A673 (cell line): ENCODE results near the gene MAP2K6. TPM values are rescaled to one million over a fixed set of nuclear protein-coding genes. Genes with fewer than 3 reads are reported as not detected.

Source experiments
- BruUV-seq: library from RNA; stranded (reverse); fragments of 400-500 nt; replicated peaks from 2 replicates; lab custom pipeline; 2021; lab: Mats Ljungman, UMichigan
- CTCF ChIA-PET: fragments of 300-600 bp; sonication (Branson Sonifier 250); formaldehyde crosslinking; loops from one replicate; lab custom pipeline; 2022; ENCODE audit warnings: antibody characterized with exemption; lab: Charles Lee
- POLR2A ChIA-PET: fragments of 300-600 bp; sonication (Branson Sonifier 250); formaldehyde crosslinking; loops from one replicate; lab custom pipeline; 2022; ENCODE audit warnings: antibody characterized with exemption; ENCODE audit not compliant: low non-redundant PET; lab: Charles Lee
- DNase-seq: peaks from one replicate; pipeline ENCODE4 v3.0.0-alpha.2; 2015; ENCODE audit warnings: low spot score
- H3K27ac ChIP-seq: fragments of 200-600 bp; sonication (generic); 2 replicates; pipeline ENCODE4 v1.5.1; 2016; ENCODE audit warnings: mixed run types, low read depth, mild to moderate bottlenecking, mixed read lengths, antibody characterized with exemption, low read length; ENCODE audit not compliant: poor library complexity, severe bottlenecking
- H3K27me3 ChIP-seq: fragments of 200-600 bp; sonication (generic); replicated peaks from 2 replicates; pipeline ENCODE4 v1.6.1; 2017; ENCODE audit warnings: mixed run types, low read depth, mild to moderate bottlenecking, mixed read lengths, antibody characterized with exemption, low read length; ENCODE audit not compliant: insufficient read depth, poor library complexity
- H3K36me3 ChIP-seq: fragments of 200-600 bp; sonication (generic); 2 replicates; pipeline ENCODE4 v1.6.1; 2016; ENCODE audit warnings: mixed run types, mild to moderate bottlenecking, mixed read lengths, antibody characterized with exemption, low read length; ENCODE audit not compliant: insufficient read depth, poor library complexity, severe bottlenecking
- H3K4me1 ChIP-seq: fragments of 200-600 bp; sonication (generic); 2 replicates; pipeline ENCODE4 v1.6.1; 2017; ENCODE audit warnings: mixed run types, mild to moderate bottlenecking, mixed read lengths, antibody characterized with exemption, low read length; ENCODE audit not compliant: insufficient read depth, poor library complexity, severe bottlenecking
- H3K4me3 ChIP-seq: fragments of 200-600 bp; sonication (generic); 2 replicates; pipeline ENCODE4 v1.5.1; 2016; ENCODE audit warnings: low read depth, mixed run types, mild to moderate bottlenecking, mixed read lengths, low read length; ENCODE audit not compliant: poor library complexity, severe bottlenecking
- H3K9me3 ChIP-seq: fragments of 200-600 bp; sonication (generic); 2 replicates; pipeline ENCODE4 v1.6.1; 2016; ENCODE audit warnings: mixed run types, low read depth, mild to moderate bottlenecking, mixed read lengths, antibody characterized with exemption, low read length; ENCODE audit not compliant: poor library complexity, severe bottlenecking
- CTCF ChIP-seq: fragments of 300-800, 200-600 bp; sonication (generic); conservative IDR thresholded peaks from 2 replicates; pipeline ENCODE4 v1.5.1; 2017; ENCODE audit warnings: low read depth, mild to moderate bottlenecking, antibody characterized with exemption, low read length, moderate library complexity, mixed read lengths
- EZH2 ChIP-seq: fragments of 200-600 bp; sonication (generic); IDR thresholded peaks from 2 replicates; pipeline ENCODE4 v1.6.1; 2017; ENCODE audit warnings: borderline replicate concordance, low read depth, mild to moderate bottlenecking, mixed read lengths, antibody characterized with exemption, low read length; ENCODE audit not compliant: poor library complexity, severe bottlenecking
- intact Hi-C: fragments of 100-400 bp; cut with micrococcal nuclease; formaldehyde crosslinking; loops from one replicate; pipeline ENCODE4 v1.10.0; 2022; ENCODE audit not compliant: unreplicated experiment
- total RNA-seq: library from RNA; stranded (reverse); gene quantifications from 2 replicates; pipeline ENCODE4 v1.2.3, GENCODE V29; 2021

MAP2K6 gene
- total RNA-seq, 1 experiment from 2014 or later, result 14.1 TPM

- Histone ChIP-seq H3K27ac (no peak overlapping the region), H3K36me3 (no peaks in the 10 kb centered on the region), H3K9me3 (no peaks in the 10 kb centered on the region), H3K4me3 (no peak overlapping the region), H3K4me1 (peaks cover 3% of the 10 kb centered on the region), H3K27me3 (no peaks in the 10 kb centered on the region)
- CTCF ChIA-PET, result no interaction called here
- TF ChIP-seq CTCF (no peak), EZH2 (no peak)
- POLR2A ChIA-PET, result no interaction called here
- no TSS peak for BruUV-seq
- DNase-seq, result no peak
- intact Hi-C loops, result no loop called here
Observed at GRCh38 chr17:69450131-69450530, 35.6 kb downstream of the MAP2K6 start.

- H3K27ac ChIP-seq, result no peak overlapping the region
- H3K4me1 ChIP-seq, result peaks cover 6% of the 10 kb centered on the region
- H3K9me3 ChIP-seq, result no peaks in the 10 kb centered on the region
- CTCF ChIA-PET, result no interaction called here
- H3K36me3 ChIP-seq, result no peaks in the 10 kb centered on the region
- POLR2A ChIA-PET, result no interaction called here
- no TSS peak for BruUV-seq
- DNase-seq, result no peak
- intact Hi-C loops, result no loop called here
- H3K4me3 ChIP-seq, result no peak overlapping the region
- TF ChIP-seq CTCF (no peak), EZH2 (no peak)
- H3K27me3 ChIP-seq, result no peaks in the 10 kb centered on the region
Observed at GRCh38 chr17:69450918-69451317, 36.4 kb downstream of the MAP2K6 start.

GRCh38 chr17:69451416-69452394, 37.2 kb downstream of the MAP2K6 start:
- POLR2A ChIA-PET, result no interaction called here
- Histone ChIP-seq H3K4me1 (peaks cover 6% of the 10 kb centered on the region), H3K27ac (no peak overlapping the region), H3K27me3 (no peaks in the 10 kb centered on the region), H3K4me3 (no peak overlapping the region), H3K36me3 (no peaks in the 10 kb centered on the region), H3K9me3 (no peaks in the 10 kb centered on the region)
- intact Hi-C loops, result no loop called here
- no TSS peak for BruUV-seq
- CTCF ChIA-PET, result no interaction called here
- no peak for TF ChIP-seq EZH2
- DNase-seq, result no peak
